ENCODE measurements around the gene AKR1C8. TPM values are rescaled to one million over a fixed set of nuclear protein-coding genes. Genes with fewer than 3 reads are reported as not detected.

Gene AKR1C8
- total and polyA plus RNA-seq, 2 donors (not counting 3 experiments of a cell fraction or from before 2014, with no cell fraction given): not detected

- Histone ChIP-seq H3K36me3 (ENCODE audit: control insufficient read depth in 2 of 2, extremely low read depth in 1 of 2, insufficient read depth in 2 of 2, low read length in 2 of 2) (no peaks in the 10 kb centered on the region), H3K9me1 (replicated peaks; ENCODE audit: control insufficient read depth, extremely low read depth, insufficient read depth, low read length) (no peaks in the 10 kb centered on the region), H3K4me1 (ENCODE audit: control insufficient read depth, extremely low read depth, insufficient read depth, low read length) (no peaks in the 10 kb centered on the region), H3K4me3 (replicated peaks in 1 of 3; ENCODE audit: insufficient read depth in 1 of 3, low read depth in 1 of 3, low read length in 3 of 3) (no peak overlapping the region), H3K9me3 (replicated peaks; ENCODE audit: control insufficient read depth, insufficient read depth, low read length) (no peaks in the 10 kb centered on the region), H3K79me2 (ENCODE audit: control insufficient read depth, insufficient read depth, low read length) (no peaks in the 10 kb centered on the region), H3K4me2 (ENCODE audit: insufficient read depth, low read length) (no peak overlapping the region), H3K27ac (ENCODE audit: insufficient read depth, low read depth, low read length) (no peak overlapping the region), H2AFZ (ENCODE audit: low read depth, low read length) (no peak overlapping the region), H3K9ac (replicated peaks; ENCODE audit: extremely low read depth, insufficient read depth, low read length) (no peak overlapping the region), H3K27me3 (ENCODE audit: control insufficient read depth in 2 of 2, insufficient read depth in 2 of 2, low read length in 2 of 2) (no peaks in the 10 kb centered on the region), H4K20me1 (replicated peaks; ENCODE audit: control insufficient read depth, extremely low read depth, insufficient read depth, low read length) (no peaks in the 10 kb centered on the region)
- FAIRE-seq (no peak), DNase-seq (ENCODE audit: low read depth, low spot score) (no peak)
- dilution Hi-C loops (cut with MboI; ENCODE audit: extremely low pct_ligation_motif_present, low sequenced_read_pairs): no loop called here
- intact Hi-C loops (cut with micrococcal nuclease): no loop called here
- ChIA-PET POLR2A (no interaction called here), CTCF (no interaction called here)
- no TSS peak for BruUV-seq (replicated peaks)
- TF ChIP-seq FOS (IDR thresholded peaks at IDR 0.05; ENCODE audit: borderline replicate concordance, insufficient read depth, low read length) (no peak), CTCF (IDR thresholded peaks at IDR 0.05; ENCODE audit: extremely low read depth in 1 of 2, insufficient read depth in 1 of 2, low read depth in 1 of 2, low read length in 2 of 2) (no peak), JUN (IDR thresholded peaks at IDR 0.05; ENCODE audit: borderline replicate concordance, insufficient read depth, insufficient read length, low read depth) (no peak), GATA2 (IDR thresholded peaks at IDR 0.05; ENCODE audit: insufficient read depth, insufficient read length, low read depth, low read length) (no peak), MYC (IDR thresholded peaks at IDR 0.05; ENCODE audit: low read depth, low read length) (no peak), EZH2 (IDR thresholded peaks at IDR 0.05; ENCODE audit: borderline replicate concordance, low read depth, low read length, severe bottlenecking) (no peak), POLR2A (IDR thresholded peaks at IDR 0.05; ENCODE audit: low read depth, low read length) (no peak), POLR2AphosphoS5 (IDR thresholded peaks at IDR 0.05; ENCODE audit: insufficient read depth, low read depth, low read length) (no peak), MAX (IDR thresholded peaks at IDR 0.05; ENCODE audit: insufficient read depth, insufficient read length) (no peak)
These were observed 48.4 kb upstream of the AKR1C8 start for GRCh38 chr10:5233324-5233723.
